SIG-M5 treated with dmso at 0.1 percent for 504 hours (cell line): ENCODE measurements around the gene ZNF516.

Experiments
- DNase-seq: peaks from one replicate; lab custom pipeline; 2025; ENCODE audit not compliant: unreplicated experiment; lab: John Stamatoyannopoulos, UW

The ZNF516 gene

DNA sequence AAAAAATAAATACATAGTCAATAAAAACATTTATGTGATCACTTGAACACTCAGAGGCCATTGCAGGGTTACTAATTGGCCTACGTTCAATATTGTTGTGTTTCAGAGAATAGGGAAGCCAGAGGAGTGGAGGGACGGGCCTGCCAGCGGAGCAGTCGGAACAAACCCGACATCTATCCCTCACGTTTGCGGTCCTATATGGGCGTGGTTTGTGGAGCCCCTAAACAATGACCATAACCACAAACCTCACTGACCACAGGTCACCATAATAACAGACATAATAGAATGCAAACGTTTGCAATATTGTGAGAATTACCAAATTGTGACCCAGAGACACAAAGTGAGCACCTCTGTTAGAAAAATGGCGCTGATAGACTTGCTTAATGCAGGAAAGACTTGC, 19.5 kb upstream of the ZNF516 start:
- no peak for DNase-seq

DNA sequence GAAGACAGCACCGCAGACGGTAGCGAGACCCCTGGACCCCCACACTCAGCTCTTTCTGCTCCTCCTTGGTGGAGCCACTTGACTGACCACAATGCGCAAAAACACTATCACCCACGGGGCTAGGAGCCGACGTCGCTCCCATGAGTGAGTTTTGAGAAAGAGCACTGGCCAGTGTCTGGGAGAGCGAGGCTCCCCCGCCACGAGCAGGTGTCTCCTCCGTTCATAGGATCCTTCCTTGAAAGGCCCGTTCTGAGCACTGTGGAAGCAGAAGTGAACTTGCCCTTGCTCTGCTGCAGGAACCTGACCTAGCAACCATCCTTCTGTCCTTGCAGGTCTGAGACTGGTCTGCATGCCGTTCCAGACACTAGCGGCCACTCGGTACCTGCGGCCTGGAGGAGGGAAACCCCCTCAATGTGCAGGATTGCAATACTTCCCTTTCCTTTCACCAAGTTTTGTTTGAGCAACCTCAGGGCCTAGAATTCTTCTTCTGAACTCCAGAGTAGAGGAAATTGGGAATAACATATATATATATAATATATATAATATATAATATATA, 12.9 kb upstream of the ZNF516 start:
- no peak for DNase-seq

DNA sequence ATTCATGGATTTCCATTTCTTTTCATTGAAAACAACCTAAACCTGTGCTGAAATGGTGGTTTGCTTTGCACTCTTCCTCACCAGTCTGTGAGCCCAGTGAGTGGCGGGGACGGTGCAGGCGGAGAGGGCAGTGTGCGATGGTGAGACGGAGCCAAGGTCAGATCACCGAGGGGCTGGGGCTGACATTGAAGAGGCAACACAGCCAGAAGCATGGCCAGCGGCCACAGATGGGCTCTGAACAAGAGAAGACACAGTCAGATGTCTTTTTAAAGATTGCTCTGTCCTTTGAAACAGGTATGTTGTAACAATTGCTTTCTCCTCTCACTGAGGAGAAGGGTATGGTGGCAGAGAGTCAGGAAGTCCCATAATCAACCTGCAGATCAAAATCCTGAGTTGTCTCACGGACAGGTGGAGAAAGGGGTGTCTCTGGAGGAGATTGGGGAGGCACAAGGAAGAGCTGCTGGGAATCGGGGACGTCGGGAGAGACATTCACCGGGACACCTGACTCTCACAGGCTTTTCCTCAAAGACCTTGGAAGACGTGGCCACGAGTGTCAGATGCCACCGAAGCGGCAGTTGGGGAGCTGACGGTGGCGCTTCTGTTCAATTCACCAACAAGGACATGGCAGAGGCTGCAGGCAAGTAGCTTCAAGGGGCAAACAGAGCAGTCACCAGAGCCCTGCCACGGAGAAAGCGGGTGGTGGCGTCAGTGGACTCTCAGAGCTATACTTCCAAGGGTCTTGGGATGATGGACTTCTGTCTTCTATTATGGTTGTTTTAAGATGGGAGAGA, 12.1 kb upstream of the ZNF516 start:
- DNase-seq = peak; percentile 20

DNA sequence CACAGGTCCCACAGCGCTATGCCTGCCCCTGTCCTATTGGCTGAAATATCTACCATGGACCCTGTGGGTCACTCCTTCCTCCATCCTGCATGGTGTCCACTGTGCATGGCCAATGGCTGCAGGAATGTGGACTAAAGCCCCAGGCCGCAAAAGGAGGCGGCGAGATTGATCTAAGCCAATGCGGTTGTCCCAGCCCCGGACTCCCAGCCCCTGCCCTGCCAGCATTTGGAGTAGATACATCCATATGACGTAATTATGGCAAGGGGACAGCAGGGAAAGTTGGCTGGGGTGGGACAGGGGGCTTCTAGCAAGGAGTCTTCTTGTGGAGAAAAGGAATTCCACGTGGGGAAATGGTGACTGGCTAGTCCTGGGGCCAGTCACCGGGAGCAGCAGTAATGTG, 11.4 kb upstream of the ZNF516 start:
- DNase-seq = no peak

DNA sequence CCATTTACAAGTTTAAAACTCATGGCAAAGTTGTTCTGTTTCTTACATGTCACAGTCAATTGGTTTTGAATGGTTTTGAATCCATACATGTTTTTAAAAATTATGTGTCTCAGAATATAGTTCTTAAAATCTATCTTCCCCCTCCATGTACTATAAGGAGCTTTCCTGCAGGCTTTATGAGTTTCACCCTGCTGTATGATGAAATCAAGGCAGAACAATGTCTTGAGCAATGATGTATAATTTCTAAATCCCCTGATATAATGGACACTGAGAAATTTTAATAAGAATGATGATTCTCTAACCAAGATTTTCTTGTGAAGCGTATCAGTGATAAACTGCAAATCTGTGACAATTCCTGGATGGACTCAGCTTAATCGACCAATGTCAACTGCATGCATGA, 10.6 kb upstream of the ZNF516 start:
- peak; percentile 77 for DNase-seq

DNA sequence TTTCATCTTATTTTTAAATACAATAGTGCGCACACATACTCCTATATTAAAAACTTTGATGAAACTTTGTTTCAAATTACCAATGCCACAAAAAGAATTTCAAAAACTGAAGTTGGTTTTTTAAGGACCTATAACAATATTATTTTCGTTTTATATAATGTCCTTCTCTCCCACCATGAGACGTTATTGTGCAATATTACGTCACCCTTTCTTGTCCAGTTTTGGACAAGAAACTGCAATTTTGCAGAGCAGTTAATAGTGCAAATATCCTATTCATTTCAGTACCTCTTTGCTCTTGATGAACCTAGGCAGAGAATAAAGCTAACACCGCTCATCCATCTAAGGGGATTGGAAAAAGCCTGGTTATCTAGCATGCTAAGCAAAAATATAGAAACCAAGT, 9.7 kb upstream of the ZNF516 start:
- peak; percentile 57 for DNase-seq

DNA sequence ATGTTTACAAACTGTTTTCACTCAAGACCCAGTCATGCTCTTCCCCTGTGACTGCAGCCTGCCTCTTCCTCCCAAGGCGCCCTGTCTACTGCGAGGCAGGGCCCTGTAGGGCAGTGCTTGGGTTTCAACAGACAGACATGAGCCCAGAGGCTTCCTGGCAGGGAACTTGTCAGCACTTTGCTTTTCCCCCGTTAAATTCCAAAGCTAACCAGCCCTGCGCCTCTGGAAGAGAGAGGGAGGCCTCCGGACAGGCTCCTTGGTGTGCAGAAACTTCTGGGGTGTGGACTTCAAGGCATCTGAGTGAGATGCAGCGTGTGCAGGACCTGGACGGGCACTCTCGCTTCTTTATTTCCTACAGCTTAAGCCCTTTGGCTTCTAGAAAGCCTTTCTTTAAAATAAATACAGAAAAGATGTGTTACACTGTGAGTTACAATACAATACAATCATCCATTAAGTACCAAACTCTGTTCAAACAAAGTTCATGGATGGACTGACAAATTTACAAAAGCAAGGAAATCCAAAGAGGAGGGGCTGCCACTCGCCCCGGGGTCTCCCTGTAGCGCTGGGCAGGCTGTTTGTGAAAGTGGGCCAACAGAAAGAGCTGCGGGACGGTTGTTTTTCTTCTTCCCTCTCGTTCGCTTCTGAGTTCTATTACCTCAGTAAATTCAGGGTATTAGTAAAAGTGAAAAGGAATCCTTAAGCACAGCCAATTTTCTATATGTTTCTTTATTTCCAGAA, 8.8 kb upstream of the ZNF516 start:
- DNase-seq = peak; percentile 60

DNA sequence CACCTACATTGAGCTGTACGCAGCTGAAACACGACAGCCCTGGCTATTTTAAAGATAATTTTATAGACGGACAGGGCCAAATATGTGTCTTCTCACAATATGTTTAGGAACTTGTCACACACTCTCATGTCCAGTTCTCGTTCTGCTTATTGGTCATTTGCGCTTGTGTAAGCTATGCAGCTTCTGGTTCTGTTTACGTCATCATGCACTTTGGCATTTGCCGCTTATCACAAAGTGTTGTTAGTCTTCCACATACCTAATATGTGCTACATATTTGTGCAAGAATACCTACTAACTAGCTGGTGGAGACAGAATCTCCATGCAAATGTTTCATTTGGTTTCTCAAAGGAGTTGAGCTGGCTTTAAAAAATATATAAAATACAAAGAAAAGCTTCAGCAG, 7.5 kb upstream of the ZNF516 start:
- no peak for DNase-seq

DNA sequence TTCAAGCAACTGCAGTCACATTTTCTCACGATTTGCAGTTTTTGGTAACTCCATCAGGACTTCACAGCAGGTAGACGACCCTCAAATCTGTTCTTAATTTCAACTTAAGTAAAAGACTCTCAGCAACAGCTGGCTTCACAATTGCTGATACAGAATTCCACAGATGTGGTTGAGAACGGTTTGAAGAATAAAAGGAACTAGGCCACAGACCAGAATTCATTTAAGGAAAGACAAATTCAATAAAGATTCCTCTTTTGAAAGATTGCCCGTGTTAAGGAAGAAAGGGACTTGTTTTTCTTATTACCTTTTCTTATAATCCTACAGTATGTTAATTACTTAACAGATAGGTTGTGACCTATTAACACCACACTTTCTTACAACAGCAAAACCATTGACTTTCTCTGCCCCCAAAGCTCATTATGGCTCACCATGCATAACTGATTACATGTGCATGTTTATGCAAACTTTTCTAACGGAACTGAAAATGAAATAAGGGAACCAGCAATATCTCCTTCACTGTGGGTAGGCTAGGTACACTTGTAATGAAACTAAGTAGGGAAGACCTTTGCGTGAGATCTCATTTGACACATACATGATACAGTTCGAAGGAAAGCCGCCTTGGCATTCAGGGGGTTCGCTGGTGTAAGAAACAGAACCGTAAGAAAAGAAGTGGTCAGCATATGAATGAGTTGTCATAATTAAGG, 4.7 kb upstream of the ZNF516 start:
- peak; percentile 99 for DNase-seq

DNA sequence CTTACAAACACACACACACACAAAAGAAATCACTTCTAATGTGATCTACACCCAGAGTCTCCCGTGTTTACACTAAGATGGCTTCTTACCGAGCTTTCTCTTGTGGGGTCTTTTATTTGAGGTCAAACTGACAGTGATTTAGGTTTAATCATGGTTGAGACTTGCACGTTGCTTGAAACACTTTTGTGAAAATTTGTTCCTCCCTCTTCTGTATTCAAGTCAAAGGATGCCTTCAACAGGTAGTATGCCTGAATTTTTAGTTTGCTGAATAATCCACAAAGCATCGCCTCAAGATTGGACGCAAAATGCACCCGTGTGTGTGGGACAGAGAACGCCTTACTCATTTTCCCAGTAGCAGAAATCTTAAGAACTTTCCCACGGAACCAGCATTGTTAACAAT, 4.0 kb upstream of the ZNF516 start:
- no peak for DNase-seq

DNA sequence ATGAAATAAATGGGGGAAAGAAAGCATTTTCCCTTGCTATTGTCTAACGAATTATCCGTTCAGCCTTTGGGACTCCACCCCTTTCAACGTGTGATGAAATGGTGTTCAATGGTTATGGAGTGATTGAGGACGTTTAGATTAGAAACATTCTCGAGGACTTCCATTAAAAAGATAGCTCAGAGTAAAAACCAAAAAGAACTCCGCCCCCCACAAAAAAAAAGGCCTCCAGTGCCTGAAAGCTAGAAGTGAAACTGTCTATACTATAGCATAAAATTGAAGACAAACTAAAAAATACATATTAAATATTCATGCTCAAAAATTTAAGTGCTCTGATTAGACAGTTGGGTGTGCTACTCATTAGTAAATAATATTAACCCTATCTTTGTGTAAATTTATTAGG, 3.0 kb upstream of the ZNF516 start:
- DNase-seq = peak; percentile 68

DNA sequence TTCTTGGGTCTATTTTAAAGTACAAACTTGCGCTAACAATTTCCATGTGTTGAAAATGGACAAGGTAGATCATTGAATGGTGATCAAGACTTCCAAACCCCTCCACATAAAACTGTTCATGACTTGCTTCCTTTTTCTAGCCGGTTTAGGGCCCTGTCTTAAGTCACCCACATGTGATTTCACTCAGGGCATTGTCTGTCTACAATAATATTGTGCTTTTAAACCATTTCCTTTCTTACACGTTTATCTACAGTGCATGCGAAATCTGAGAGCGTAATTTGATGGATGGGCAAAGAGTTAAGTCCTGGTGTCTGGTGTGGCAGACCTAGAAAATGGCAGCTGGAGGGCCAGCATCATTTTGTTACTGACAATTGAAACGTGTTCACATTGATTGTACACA, 2.0 kb upstream of the ZNF516 start:
- peak; percentile 37 for DNase-seq

DNA sequence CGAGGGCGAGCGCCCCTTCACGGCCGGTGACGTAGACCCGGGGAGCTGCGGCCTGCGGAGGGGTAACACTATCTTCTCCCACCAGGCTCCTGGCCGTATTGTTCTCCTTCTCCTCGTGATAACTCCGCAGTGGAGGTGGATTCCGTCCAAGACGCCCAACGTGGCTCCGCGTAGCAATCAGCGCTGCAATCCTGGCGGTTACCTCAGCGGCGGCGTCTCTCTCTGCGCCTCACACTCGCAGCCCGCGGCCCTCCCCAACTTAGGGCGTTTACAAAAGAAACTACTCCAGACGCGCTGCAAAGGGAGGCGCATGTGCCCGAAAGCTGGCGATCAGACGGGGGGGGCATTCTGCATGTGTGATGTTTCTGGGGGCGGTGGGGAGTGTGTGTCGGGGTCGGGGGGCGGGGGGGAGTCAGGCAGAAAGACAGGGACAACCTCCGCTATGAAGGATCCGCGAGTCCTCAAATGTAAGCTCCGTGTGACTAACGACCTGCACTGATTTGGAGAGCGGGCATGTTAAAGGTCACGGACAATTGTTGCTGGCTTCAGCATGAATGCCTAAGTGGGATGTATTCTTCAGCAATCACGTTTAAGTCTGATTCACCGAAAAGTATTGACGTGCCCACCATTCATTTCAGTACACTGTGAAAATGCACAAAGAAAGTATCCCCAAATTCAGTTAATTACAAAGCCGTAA, 1.3 kb upstream of the ZNF516 start:
- DNase-seq = peak; percentile 75

DNA sequence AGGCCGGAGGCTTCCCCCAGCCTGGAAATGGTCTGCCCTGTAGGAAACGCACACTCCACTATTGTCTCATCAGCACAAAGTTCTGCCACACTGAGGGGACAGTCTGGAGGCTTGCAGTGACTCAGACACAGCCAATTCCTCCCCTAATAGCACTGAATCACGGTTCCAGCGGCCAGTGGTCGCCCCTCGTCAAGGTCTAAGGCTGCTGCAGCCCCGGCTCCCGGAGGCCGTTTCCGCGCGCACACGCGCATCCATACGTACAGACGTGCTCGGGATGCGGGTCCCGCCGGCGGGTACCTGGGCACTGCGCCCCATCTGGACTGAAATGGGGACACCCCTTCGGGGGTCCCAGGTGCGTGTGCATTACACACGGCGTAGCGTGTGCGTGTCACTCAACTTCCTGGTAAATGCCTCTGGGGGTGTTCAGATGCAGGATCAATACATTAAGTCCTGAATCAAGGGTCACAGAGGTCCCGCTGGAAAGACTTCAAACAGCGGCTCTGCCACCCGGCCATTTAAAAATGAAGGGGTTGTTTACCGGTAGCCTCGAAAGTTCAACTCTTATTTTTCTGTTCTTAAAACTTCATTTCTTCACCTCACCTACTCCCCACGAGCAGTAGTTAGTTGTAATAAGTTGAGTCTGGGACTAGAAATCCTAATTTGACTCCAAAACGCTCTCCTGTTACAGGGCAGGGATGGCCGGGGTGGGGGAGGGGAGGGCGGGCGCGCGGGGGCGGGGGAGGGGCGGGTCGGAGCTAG, 572 bp upstream of the ZNF516 start:
- peak; percentile 64 for DNase-seq

DNA sequence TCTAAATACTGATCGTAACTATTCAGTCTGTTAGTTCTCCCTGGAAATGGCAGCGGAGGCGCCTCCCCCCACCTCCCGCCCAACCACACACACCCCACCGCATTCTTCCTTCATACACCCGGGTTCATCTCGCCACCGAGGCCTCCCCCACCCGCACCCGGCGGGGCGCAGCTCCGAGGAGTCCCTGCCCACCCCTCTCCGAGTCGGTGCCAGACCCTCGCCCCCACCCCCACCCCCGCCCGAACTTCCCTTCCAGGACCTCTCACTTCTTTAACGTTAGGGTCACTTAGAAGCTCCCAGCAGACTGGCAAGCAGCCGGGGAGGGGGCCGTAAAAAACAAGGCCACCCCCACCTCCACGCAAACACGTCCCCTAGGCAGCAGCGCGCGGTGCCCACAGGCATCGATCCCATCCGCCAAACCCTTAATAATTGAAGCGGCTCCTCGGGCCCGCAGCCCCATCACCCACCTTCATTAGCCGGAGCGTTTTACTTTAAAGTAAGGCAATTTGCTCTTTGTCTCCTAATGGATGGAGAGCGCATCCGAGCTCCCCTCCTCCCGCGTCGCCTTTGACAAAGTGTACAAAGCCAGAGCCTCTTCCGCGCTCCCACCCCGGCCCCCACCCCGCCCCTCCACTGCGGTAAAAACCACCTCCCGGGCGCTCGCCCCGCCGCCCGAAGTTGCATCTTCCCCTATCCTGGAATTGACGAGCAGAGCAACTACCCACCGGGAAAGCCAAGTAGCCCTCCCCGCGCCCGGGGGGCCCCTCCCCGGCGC, 624 bp downstream of the ZNF516 start:
- peak; percentile 74 for DNase-seq

DNA sequence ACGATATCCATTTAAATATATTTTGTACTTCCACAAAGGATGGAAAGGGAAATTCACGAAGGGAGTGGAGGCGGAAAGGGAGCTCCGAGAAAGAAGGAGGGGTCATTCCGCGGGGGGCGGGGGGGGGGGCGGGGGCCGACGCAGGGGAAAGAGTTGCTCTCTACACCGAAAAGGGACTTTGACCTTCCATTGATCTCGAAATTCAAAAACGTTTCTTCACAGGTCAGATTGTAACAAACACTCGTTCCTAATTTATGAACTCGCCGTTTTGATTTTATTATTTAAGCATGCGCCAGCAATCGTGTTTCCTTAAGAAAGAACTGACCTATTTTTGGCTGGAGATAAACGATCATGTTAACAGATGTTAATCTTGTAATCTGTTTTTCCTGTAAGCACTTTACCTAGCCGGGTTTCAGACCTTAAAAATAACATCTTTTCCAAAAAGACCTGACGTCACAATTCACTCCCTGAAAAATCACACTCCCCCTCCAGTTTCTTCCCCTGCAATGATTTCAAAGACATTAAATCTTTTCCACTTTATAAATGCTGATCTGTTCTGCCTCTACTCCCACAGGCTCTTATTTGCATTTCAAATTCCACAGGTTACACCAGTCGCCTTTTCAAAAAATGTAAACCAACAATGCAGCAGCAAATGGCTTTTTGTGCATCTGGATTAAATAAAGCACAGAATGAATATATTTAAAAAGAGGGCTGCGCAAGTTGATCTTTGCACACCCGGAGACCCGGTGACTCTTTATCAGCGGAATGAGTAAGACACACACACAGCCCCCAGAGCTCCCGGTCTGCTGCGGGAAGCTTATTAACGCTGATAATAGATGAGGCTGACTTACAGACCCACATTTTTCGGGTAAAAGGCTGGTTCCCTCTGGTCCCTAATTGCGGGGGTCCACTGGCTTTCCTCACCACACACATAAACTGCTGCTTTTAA, 1.6 kb downstream of the ZNF516 start:
- DNase-seq = peak; percentile 87

DNA sequence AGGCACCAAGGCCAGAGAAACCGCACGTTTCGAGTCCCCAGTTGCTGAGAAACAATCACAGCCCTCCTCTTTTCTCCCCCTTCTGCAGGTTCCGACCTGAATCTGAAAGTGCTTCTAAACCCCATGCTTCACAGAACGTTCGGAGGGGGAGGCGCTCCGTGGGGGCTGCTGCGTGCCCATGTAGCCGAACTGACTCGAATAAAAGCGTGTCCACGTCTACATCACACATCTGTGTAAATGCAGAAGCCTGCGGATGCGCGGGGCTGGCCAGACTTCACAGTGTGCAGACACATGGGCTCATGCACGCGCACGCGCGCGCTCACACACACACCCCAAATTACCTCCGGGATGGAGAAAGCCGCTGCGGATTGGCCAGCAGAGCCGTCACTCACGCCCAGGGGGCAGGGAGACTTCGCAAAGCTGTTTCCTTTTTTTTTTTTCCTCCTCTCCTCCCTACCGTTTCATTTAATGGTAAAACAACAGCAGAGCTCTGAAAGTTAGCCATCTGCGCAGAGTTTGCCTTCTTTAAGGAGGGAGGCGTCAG, 2.3 kb downstream of the ZNF516 start:
- DNase-seq = peak; percentile 95
